IPS-18c (cell line): ENCODE results near the gene SOCS7.

Experiments
- H3K4me3 ChIP-seq: 2 replicates; pipeline ENCODE4 v1.7.0; 2013; ENCODE audit warnings: low read depth, mild to moderate bottlenecking, low read length, moderate library complexity; ENCODE audit not compliant: insufficient read depth
- H3K9me3 ChIP-seq: one replicate; pipeline ENCODE4 v1.6.1; 2013; ENCODE audit warnings: mild to moderate bottlenecking, low read length, moderate library complexity; ENCODE audit not compliant: control insufficient read depth, insufficient read depth

Gene SOCS7

GRCh38 chr17:38404174-38404943, 52.7 kb downstream of the SOCS7 start:
- no peaks in the 10 kb centered on the region for H3K9me3 ChIP-seq
- no peak overlapping the region; the same call in 1 of the 2 replicates for H3K4me3 ChIP-seq

- Histone ChIP-seq H3K9me3 (no peaks in the 10 kb centered on the region), H3K4me3 (no peak overlapping the region)
Measured at GRCh38 chr17:38405654-38406053, 54.0 kb downstream of the SOCS7 start.

- Histone ChIP-seq H3K9me3 (no peaks in the 10 kb centered on the region), H3K4me3 (no peak overlapping the region)
Measured at GRCh38 chr17:38410201-38410600, 58.6 kb downstream of the SOCS7 start.

GRCh38 chr17:38415250-38416194, 63.9 kb downstream of the SOCS7 start:
- H3K4me3 ChIP-seq, result peak overlapping the region; percentile 45; the same call in 1 of the 2 replicates
- H3K9me3 ChIP-seq, result no peaks in the 10 kb centered on the region

- no peaks in the 10 kb centered on the region for H3K9me3 ChIP-seq
- no peak overlapping the region for H3K4me3 ChIP-seq
Measured at GRCh38 chr17:38416840-38417209, 65.2 kb downstream of the SOCS7 start.

GRCh38 chr17:38417210-38417951, 65.7 kb downstream of the SOCS7 start:
- no peak overlapping the region for H3K4me3 ChIP-seq

GRCh38 chr17:38418062-38418692, 66.5 kb downstream of the SOCS7 start:
- Histone ChIP-seq H3K4me3 (no peak overlapping the region), H3K9me3 (no peaks in the 10 kb centered on the region)

More at GRCh38 chr17:38417210-38417951, 65.7 kb downstream of the SOCS7 start:
- H3K9me3 ChIP-seq, result no peaks in the 10 kb centered on the region

- H3K4me3 ChIP-seq, result peak overlapping the region; percentile 61
Measured at GRCh38 chr17:38418693-38419507, 67.3 kb downstream of the SOCS7 start.

GRCh38 chr17:38419508-38419981, 67.9 kb downstream of the SOCS7 start:
- peak overlapping the region; percentile 50 for H3K4me3 ChIP-seq
- no peaks in the 10 kb centered on the region for H3K9me3 ChIP-seq

More at GRCh38 chr17:38418693-38419507, 67.3 kb downstream of the SOCS7 start:
- H3K9me3 ChIP-seq, result no peaks in the 10 kb centered on the region

GRCh38 chr17:38420518-38420917, 68.9 kb downstream of the SOCS7 start:
- Histone ChIP-seq H3K4me3 (no peak overlapping the region), H3K9me3 (no peaks in the 10 kb centered on the region)

GRCh38 chr17:38421171-38421841, 69.7 kb downstream of the SOCS7 start:
- Histone ChIP-seq H3K9me3 (no peaks in the 10 kb centered on the region), H3K4me3 (no peak overlapping the region)

GRCh38 chr17:38421871-38422827, 70.5 kb downstream of the SOCS7 start:
- H3K9me3 ChIP-seq, result no peaks in the 10 kb centered on the region
- H3K4me3 ChIP-seq, result no peak overlapping the region

GRCh38 chr17:38424297-38424972, 72.8 kb downstream of the SOCS7 start:
- Histone ChIP-seq H3K9me3 (peaks cover 2% of the 10 kb centered on the region), H3K4me3 (no peak overlapping the region)

- Histone ChIP-seq H3K9me3 (peaks cover 2% of the 10 kb centered on the region), H3K4me3 (no peak overlapping the region)
Measured at GRCh38 chr17:38425031-38425430, 73.4 kb downstream of the SOCS7 start.
